VCaP (cell line): Measurements from ENCODE around the gene CLDN8.

ENCODE experiments used
- H3K27ac ChIP-seq: fragments of 450-650 bp; 2 replicates; pipeline ENCODE4 v1.5.1; 2017
- TF ChIP-seq, protein P1 (sequence below): fragments of 450-650 bp; conservative IDR thresholded peaks from 2 replicates; pipeline ENCODE4 v1.5.1; 2017; ENCODE audit warnings: mild to moderate bottlenecking, moderate library complexity

The CLDN8 gene

GRCh38 chr21:30186242-30186641 lies 29.7 kb downstream of the CLDN8 start:
- TF ChIP-seq, protein P1, sequence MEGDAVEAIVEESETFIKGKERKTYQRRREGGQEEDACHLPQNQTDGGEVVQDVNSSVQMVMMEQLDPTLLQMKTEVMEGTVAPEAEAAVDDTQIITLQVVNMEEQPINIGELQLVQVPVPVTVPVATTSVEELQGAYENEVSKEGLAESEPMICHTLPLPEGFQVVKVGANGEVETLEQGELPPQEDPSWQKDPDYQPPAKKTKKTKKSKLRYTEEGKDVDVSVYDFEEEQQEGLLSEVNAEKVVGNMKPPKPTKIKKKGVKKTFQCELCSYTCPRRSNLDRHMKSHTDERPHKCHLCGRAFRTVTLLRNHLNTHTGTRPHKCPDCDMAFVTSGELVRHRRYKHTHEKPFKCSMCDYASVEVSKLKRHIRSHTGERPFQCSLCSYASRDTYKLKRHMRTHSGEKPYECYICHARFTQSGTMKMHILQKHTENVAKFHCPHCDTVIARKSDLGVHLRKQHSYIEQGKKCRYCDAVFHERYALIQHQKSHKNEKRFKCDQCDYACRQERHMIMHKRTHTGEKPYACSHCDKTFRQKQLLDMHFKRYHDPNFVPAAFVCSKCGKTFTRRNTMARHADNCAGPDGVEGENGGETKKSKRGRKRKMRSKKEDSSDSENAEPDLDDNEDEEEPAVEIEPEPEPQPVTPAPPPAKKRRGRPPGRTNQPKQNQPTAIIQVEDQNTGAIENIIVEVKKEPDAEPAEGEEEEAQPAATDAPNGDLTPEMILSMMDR, result no peak
- no peak overlapping the region for H3K27ac ChIP-seq

DNA sequence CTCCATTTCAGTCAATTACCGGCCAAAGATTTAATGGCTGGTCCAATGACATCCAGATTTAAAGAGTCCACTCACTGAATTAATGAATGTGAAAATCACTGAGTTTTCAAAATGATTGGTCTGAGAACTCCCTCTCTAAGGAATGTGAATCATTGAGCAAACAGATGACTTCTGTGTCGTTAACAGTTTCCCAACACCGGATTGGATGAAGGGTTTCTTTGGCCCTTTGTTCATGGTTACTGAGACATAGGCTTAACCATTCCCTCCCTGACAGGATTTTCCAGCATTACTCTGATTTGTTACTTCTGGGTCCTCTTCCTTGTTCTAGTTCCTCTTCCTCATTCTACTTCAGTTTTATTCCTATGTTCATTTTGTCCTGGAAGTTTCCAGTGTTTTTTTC lies 47.8 kb downstream of the CLDN8 start:
- TF ChIP-seq, protein P1, result no peak
- H3K27ac ChIP-seq, result no peak overlapping the region

DNA sequence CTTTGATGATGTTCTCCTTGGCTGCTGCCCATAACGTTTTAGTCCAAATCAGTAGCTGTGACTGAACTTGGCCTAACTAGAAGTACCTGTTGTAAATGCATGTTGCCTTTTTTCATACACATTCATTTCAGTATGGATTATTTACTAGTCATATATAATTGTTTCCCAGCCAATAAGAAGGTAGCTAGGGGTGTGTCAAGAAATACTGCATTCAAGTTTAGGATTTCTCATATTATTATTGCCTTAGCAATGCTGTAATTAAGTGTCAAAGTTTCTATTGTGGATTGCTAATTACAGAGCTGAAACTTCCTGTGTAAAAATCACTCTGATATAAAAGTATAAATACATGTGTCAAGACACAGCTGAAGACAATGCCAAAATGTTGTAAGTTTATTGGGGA lies 49.2 kb downstream of the CLDN8 start, which contains the start of gene CLDN17:
Gene CLDN17 (minus strand): TSS at position 101 of the 400 bp plus-strand sequence. CDS start 188 bp downstream, outside the sequence.
- TF ChIP-seq, protein P1, result no peak
- H3K27ac ChIP-seq, result no peak within 1 kb of the TSS

- H3K27ac ChIP-seq, result no peak overlapping the region
- TF ChIP-seq, protein P1, result no peak
Measured at GRCh38 chr21:30166171-30166570, 49.7 kb downstream of the CLDN8 start.

GRCh38 chr21:30164796-30165195 lies 51.1 kb downstream of the CLDN8 start:
- TF ChIP-seq, protein P1, result no peak
- no peak overlapping the region for H3K27ac ChIP-seq
